B cell (primary cell): Measurements from ENCODE around the gene SLC7A6OS. TPM values are rescaled to one million over a fixed set of nuclear protein-coding genes. Genes with fewer than 3 reads are reported as not detected.

Experiments used
- ATAC-seq: fragments of 200-7000 bp; cut with Tn5 transposase; one replicate; pipeline ENCODE4 v1.10.0; 2021; ENCODE audit warnings: low read depth, mild to moderate bottlenecking, moderate number of reproducible peaks, moderate library complexity
- CTCF ChIA-PET: fragments of 350-600 bp; sonication (Branson Sonifier 250); formaldehyde crosslinking; loops from one replicate; lab custom pipeline; 2021; ENCODE audit warnings: antibody characterized with exemption, inconsistent platforms; lab: Charles Lee
- POLR2A ChIA-PET: fragments of 350-600 bp; sonication (Branson Sonifier 250); formaldehyde crosslinking; loops from one replicate; lab custom pipeline; 2021; ENCODE audit warnings: antibody characterized with exemption; lab: Charles Lee
- DNase-seq: peaks from one replicate; pipeline ENCODE4 v3.0.0; 2013
- H2AFZ ChIP-seq: 2 replicates; pipeline ENCODE4 v1.6.1; 2012; ENCODE audit warnings: mild to moderate bottlenecking, low read depth, low read length; ENCODE audit not compliant: insufficient read depth, poor library complexity, severe bottlenecking
- H3K27ac ChIP-seq, 2 donors: 1 replicate in 1 of 2; 2 replicates in 1 of 2; pipeline ENCODE4 v1.5.1; 2012 to 2013; ENCODE audit warnings: low read length in 2 of 2, mild to moderate bottlenecking in 2 of 2, moderate library complexity in 1 of 2
- H3K27me3 ChIP-seq, 4 experiments: fragments of 200-600 bp in 1 of 4; sonication (generic) in 1 of 4; replicated peaks in 1 of 4; 1 replicate in 2 of 4; 2 replicates in 2 of 4; pipeline versions ENCODE4 v1.6.1 to v1.7.0; 2013 to 2016; ENCODE audit warnings: low read length in 3 of 4, mild to moderate bottlenecking in 2 of 4, mixed read lengths in 1 of 4, moderate library complexity in 1 of 4; ENCODE audit not compliant: insufficient read depth in 4 of 4, control insufficient read depth in 3 of 4; ENCODE audit errors: control extremely low read depth in 1 of 4
- H3K36me3 ChIP-seq, 2 experiments: replicated peaks in 1 of 2; 1 replicate in 1 of 2; 2 replicates in 1 of 2; pipeline versions ENCODE4 v1.6.1 to v1.7.1; 2013; ENCODE audit warnings: low read length in 1 of 2; ENCODE audit not compliant: insufficient read depth in 2 of 2, control insufficient read depth in 1 of 2; ENCODE audit errors: control extremely low read depth in 1 of 2, extremely low read depth in 1 of 2
- H3K4me1 ChIP-seq, 2 donors: fragments of 200-600 bp in 1 of 2; sonication (generic) in 1 of 2; 1 replicate in 1 of 2; 2 replicates in 1 of 2; pipeline versions ENCODE4 v1.5.1 to v1.6.1; 2013 to 2017; ENCODE audit warnings: low read length in 2 of 2; ENCODE audit not compliant: control insufficient read depth in 2 of 2, insufficient read depth in 2 of 2
- H3K4me2 ChIP-seq: replicated peaks from 2 replicates; pipeline ENCODE3; 2012; ENCODE audit warnings: mild to moderate bottlenecking, low read depth, low read length; ENCODE audit not compliant: poor library complexity, severe bottlenecking
- H3K4me3 ChIP-seq, 5 experiments: fragments of 200-600 bp in 1 of 5; sonication (generic) in 1 of 5; 1 replicate in 3 of 5; 2 replicates in 2 of 5; pipeline versions ENCODE4 v1.5.1 to v1.7.0; 2011 to 2016; ENCODE audit warnings: low read length in 4 of 5, mild to moderate bottlenecking in 4 of 5, low read depth in 2 of 5, control low read depth in 1 of 5, moderate library complexity in 1 of 5; ENCODE audit not compliant: insufficient read depth in 1 of 5; ENCODE audit errors: control extremely low read depth in 1 of 5, extremely low read depth in 1 of 5
- H3K79me2 ChIP-seq: fragments of 200-600 bp; sonication (generic); one replicate; pipeline ENCODE4 v1.6.0; 2016; ENCODE audit warnings: low read length; ENCODE audit not compliant: control insufficient read depth, insufficient read depth
- H3K9ac ChIP-seq: fragments of 200-600 bp; sonication (generic); 2 replicates; pipeline ENCODE4 v1.6.1; 2017; ENCODE audit warnings: mild to moderate bottlenecking, low read length, moderate library complexity
- H3K9me3 ChIP-seq, 3 donors: one replicate each; pipeline versions ENCODE4 v1.6.1 to v1.7.1; 2013; ENCODE audit warnings: low read length in 2 of 3; ENCODE audit not compliant: control insufficient read depth in 2 of 3, insufficient read depth in 1 of 3; ENCODE audit errors: control extremely low read depth in 1 of 3
- H4K20me1 ChIP-seq: 2 replicates; pipeline ENCODE4 v1.6.0; 2012; ENCODE audit warnings: mild to moderate bottlenecking, low read length; ENCODE audit not compliant: insufficient read depth, control insufficient read depth, poor library complexity, severe bottlenecking
- H3K27ac Mint-ChIP-seq: one replicate; pipeline ENCODE4 v1.8.0; 2021; ENCODE audit warnings: mixed read lengths
- H3K27me3 Mint-ChIP-seq: one replicate; pipeline ENCODE4 v1.8.0; 2021; ENCODE audit warnings: mixed read lengths
- H3K4me1 Mint-ChIP-seq: one replicate; pipeline ENCODE4 v1.8.0; 2021; ENCODE audit warnings: mixed read lengths
- H3K4me3 Mint-ChIP-seq: one replicate; pipeline ENCODE4 v1.8.0; 2021; ENCODE audit warnings: mixed read lengths
- H3K9me3 Mint-ChIP-seq: one replicate; pipeline ENCODE4 v1.8.0; 2022; ENCODE audit warnings: mixed read lengths; ENCODE audit not compliant: insufficient read depth
- EZH2 ChIP-seq: IDR thresholded peaks from 2 replicates; pipeline ENCODE4 v1.6.1; 2012; ENCODE audit warnings: borderline replicate concordance, low read depth, mild to moderate bottlenecking, moderate library complexity, low read length; ENCODE audit not compliant: insufficient read depth, poor library complexity, severe bottlenecking
- WGBS: methylation state at CpG from one replicate; pipeline ENCODE4 v1.1.5; 2013; ENCODE audit warnings: missing lambda C conversion rate; ENCODE audit not compliant: insufficient coverage; 5-methylcytosine and 5-hydroxymethylcytosine counted together
- intact Hi-C: fragments of 100-400 bp; cut with micrococcal nuclease; formaldehyde crosslinking; loops from one replicate; pipeline ENCODE4 v1.10.0; 2022
- polyA plus RNA-seq: library from polyadenylated mRNA; depleted of rRNA; stranded (reverse); fragments of >200 nt; gene quantifications from 2 replicates; pipeline ENCODE4 v1.2.3, GENCODE V29; 2012
- total RNA-seq, 2 donors: library from RNA; stranded (reverse); fragments of 120-200 nt in 1 of 2; gene quantifications; 1 replicate in 1 of 2; 2 replicates in 1 of 2; pipeline versions ENCODE4 v1.2.3 to v1.2.4, GENCODE V29; 2013 to 2022
- TF ChIP-seq, protein P1 (sequence below): fragments of 200-600 bp; IDR thresholded peaks from one replicate; pipeline ENCODE4 v1.8.0; 2022; ENCODE audit warnings: antibody characterized with exemption, mild to moderate bottlenecking

SLC7A6OS gene
- total and polyA plus RNA-seq, 2 donors (not counting 1 experiment from before 2014, with no cell fraction given): 9.9 to 54.1 TPM

DNA sequence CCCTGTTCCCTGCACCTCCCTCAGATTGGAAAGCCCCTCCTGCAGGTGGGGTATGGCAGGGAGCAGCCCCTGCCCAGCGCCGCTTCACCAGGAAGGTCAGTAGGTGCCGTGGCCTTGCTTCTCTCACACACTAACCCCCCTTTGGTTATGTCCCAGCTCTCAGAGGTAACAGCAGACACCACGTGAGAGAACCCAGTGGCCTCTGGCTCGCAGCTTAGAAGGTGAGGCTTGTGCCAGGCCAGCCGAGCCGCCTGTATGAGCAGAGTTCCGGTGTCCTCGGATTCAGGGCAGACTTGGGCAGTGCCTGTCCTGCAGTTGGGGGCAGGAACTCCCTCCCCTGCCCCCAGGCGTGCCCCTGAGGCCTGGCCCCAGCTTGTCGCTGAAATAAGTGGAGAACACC lies 47.2 kb upstream of the SLC7A6OS start:
- no peaks in the 10 kb centered on the region for H3K79me2 ChIP-seq
- TF ChIP-seq, protein P1, sequence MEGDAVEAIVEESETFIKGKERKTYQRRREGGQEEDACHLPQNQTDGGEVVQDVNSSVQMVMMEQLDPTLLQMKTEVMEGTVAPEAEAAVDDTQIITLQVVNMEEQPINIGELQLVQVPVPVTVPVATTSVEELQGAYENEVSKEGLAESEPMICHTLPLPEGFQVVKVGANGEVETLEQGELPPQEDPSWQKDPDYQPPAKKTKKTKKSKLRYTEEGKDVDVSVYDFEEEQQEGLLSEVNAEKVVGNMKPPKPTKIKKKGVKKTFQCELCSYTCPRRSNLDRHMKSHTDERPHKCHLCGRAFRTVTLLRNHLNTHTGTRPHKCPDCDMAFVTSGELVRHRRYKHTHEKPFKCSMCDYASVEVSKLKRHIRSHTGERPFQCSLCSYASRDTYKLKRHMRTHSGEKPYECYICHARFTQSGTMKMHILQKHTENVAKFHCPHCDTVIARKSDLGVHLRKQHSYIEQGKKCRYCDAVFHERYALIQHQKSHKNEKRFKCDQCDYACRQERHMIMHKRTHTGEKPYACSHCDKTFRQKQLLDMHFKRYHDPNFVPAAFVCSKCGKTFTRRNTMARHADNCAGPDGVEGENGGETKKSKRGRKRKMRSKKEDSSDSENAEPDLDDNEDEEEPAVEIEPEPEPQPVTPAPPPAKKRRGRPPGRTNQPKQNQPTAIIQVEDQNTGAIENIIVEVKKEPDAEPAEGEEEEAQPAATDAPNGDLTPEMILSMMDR: no peak
- no peak for TF ChIP-seq EZH2
- no peak overlapping the region for H3K9ac ChIP-seq
- H3K4me3 Mint-ChIP-seq: no peak overlapping the region
- H3K4me2 ChIP-seq: no peak overlapping the region
- ATAC-seq (no peak), DNase-seq (no peak)
- H2AFZ ChIP-seq: no peak overlapping the region
- H3K4me3 ChIP-seq: no peak overlapping the region
- no peaks in the 10 kb centered on the region for H3K27me3 ChIP-seq
- H3K36me3 ChIP-seq: peaks cover 0 to 44% of the 10 kb centered on the region in 2 experiments
- peaks cover 0 to 3% (median 0%) of the 10 kb centered on the region in 3 donors for H3K9me3 ChIP-seq
- peaks cover 8% of the 10 kb centered on the region for H4K20me1 ChIP-seq
- no peaks in the 10 kb centered on the region for H3K27me3 Mint-ChIP-seq
- ChIA-PET POLR2A (no interaction called here), CTCF (no interaction called here)
- WGBS: 98% methylated on average over 10 of the region's 11 CpGs
- peaks cover 18% of the 10 kb centered on the region for H3K4me1 Mint-ChIP-seq
- peaks cover 15 to 18% of the 10 kb centered on the region in 2 donors for H3K4me1 ChIP-seq
- H3K9me3 Mint-ChIP-seq: no peaks in the 10 kb centered on the region
- intact Hi-C loops: no loop called here
- no peak overlapping the region for H3K27ac Mint-ChIP-seq
- H3K27ac ChIP-seq: no peak overlapping the region

DNA sequence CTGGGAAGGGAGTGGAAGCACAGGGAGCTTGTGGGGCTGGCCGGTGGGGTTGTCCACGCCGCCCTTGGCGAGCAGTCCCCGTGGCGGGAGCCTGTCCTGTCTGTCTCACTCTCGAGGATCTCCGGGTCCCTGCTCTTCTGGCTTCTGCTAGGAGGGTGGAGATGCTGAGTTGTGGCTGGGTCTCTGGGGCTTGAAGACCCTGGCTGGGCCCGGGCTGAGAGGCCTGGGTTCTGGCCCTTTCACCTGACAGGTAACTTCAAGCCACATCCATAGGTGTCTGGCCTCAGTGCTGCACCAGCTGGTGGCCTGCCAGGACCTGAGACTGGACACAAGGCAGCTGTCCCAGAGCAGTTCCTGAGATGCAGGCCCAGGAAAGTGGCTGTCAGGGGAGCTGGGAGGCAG lies 46.8 kb upstream of the SLC7A6OS start:
- H3K4me3 Mint-ChIP-seq: no peak overlapping the region
- Histone ChIP-seq H3K9ac (no peak overlapping the region), H3K4me3 (no peak overlapping the region), H3K36me3 (peaks cover 0 to 48% of the 10 kb centered on the region in 2 experiments), H3K9me3 (peaks cover 0 to 3% (median 0%) of the 10 kb centered on the region in 3 donors), H3K4me2 (no peak overlapping the region), H2AFZ (no peak overlapping the region), H3K79me2 (no peaks in the 10 kb centered on the region), H3K27ac (no peak overlapping the region), H3K27me3 (no peaks in the 10 kb centered on the region), H3K4me1 (peaks cover 15 to 18% of the 10 kb centered on the region in 2 donors), H4K20me1 (peaks cover 8% of the 10 kb centered on the region)
- no peaks in the 10 kb centered on the region for H3K27me3 Mint-ChIP-seq
- CTCF ChIA-PET: no interaction called here
- DNase-seq: no peak
- TF ChIP-seq, protein P1: no peak
- TF ChIP-seq EZH2: no peak
- ATAC-seq: no peak
- POLR2A ChIA-PET: no interaction called here
- intact Hi-C loops: no loop called here
- H3K4me1 Mint-ChIP-seq: peaks cover 18% of the 10 kb centered on the region
- no peaks in the 10 kb centered on the region for H3K9me3 Mint-ChIP-seq
- no peak overlapping the region for H3K27ac Mint-ChIP-seq
- 96% methylated on average over 9 of the region's 9 CpGs for WGBS
